Rectal smooth muscle tissue (tissue), 1 donor: ENCODE data around the gene SRSF6.
"Not testable (repeated sequence)": the region's sequence is repeated elsewhere in the genome, so short reads cannot be mapped to it uniquely, and the experiment has no call there.

ENCODE experiments used
- H3K27ac ChIP-seq: one replicate; pipeline ENCODE4 v1.7.0; 2013; ENCODE audit warnings: low read depth, low read length, inconsistent platforms
- H3K27me3 ChIP-seq: one replicate; pipeline ENCODE4 v1.7.0; 2013; ENCODE audit warnings: low read length; ENCODE audit not compliant: control insufficient read depth, insufficient read depth
- H3K36me3 ChIP-seq: one replicate; pipeline ENCODE4 v1.7.0; 2013; ENCODE audit warnings: low read length; ENCODE audit not compliant: control insufficient read depth, insufficient read depth
- H3K4me1 ChIP-seq: one replicate; pipeline ENCODE4 v1.7.0; 2013; ENCODE audit warnings: low read length; ENCODE audit not compliant: control insufficient read depth, insufficient read depth
- H3K4me3 ChIP-seq: one replicate; pipeline ENCODE4 v1.7.0; 2013; ENCODE audit warnings: low read length
- H3K9ac ChIP-seq: one replicate; pipeline ENCODE4 v1.7.0; 2013; ENCODE audit warnings: low read length

Gene SRSF6

GRCh38 chr20:43457640-43458421, at the start of gene SRSF6:
Gene SRSF6 (plus strand): TSS chr20:43457896. CDS start chr20:43458034, 138 bp downstream.
- H3K27ac ChIP-seq: peak within 1 kb of the TSS; percentile 100
- no peaks in the 10 kb centered on the region for H3K27me3 ChIP-seq
- peak within 1 kb of the TSS; percentile 94 for H3K4me3 ChIP-seq
- peaks cover 16% of the 10 kb centered on the region for H3K36me3 ChIP-seq
- H3K9ac ChIP-seq: peak within 1 kb of the TSS; percentile 98
- H3K4me1 ChIP-seq: peaks cover 13% of the 10 kb centered on the region

- Histone ChIP-seq H3K4me3 (no peak overlapping the region), H3K36me3 (no peaks in the 10 kb centered on the region), H3K9ac (no peak overlapping the region), H3K27me3 (no peaks in the 10 kb centered on the region), H3K4me1 (no peaks in the 10 kb centered on the region), H3K27ac (no peak overlapping the region)
Measured at GRCh38 chr20:43408848-43409576, 48.7 kb upstream of the SRSF6 start.

GRCh38 chr20:43409577-43409913, 48.2 kb upstream of the SRSF6 start:
- Histone ChIP-seq H3K27me3 (no peaks in the 10 kb centered on the region), H3K9ac (no peak overlapping the region), H3K4me1 (no peaks in the 10 kb centered on the region), H3K27ac (no peak overlapping the region), H3K4me3 (no peak overlapping the region), H3K36me3 (no peaks in the 10 kb centered on the region)

- H3K9ac ChIP-seq: no peak overlapping the region
- no peak overlapping the region for H3K27ac ChIP-seq
- no peaks in the 10 kb centered on the region for H3K27me3 ChIP-seq
- H3K36me3 ChIP-seq: no peaks in the 10 kb centered on the region
- H3K4me1 ChIP-seq: no peaks in the 10 kb centered on the region
- no peak overlapping the region for H3K4me3 ChIP-seq
Measured at GRCh38 chr20:43415661-43416430, 41.9 kb upstream of the SRSF6 start.

GRCh38 chr20:43416591-43417228, 41.0 kb upstream of the SRSF6 start:
- Histone ChIP-seq H3K4me3 (no peak overlapping the region), H3K9ac (no peak overlapping the region), H3K4me1 (no peaks in the 10 kb centered on the region), H3K27me3 (no peaks in the 10 kb centered on the region), H3K36me3 (no peaks in the 10 kb centered on the region), H3K27ac (no peak overlapping the region)

- H3K4me1 ChIP-seq: no peaks in the 10 kb centered on the region
- H3K9ac ChIP-seq: no peak overlapping the region
- H3K36me3 ChIP-seq: no peaks in the 10 kb centered on the region
- no peak overlapping the region for H3K4me3 ChIP-seq
- no peak overlapping the region for H3K27ac ChIP-seq
- H3K27me3 ChIP-seq: no peaks in the 10 kb centered on the region
Measured at GRCh38 chr20:43420192-43420591, 37.5 kb upstream of the SRSF6 start.

- H3K4me1 ChIP-seq, H3K4me3 ChIP-seq, H3K36me3 ChIP-seq, H3K9ac ChIP-seq, H3K27me3 ChIP-seq, H3K27ac ChIP-seq: not testable (repeated sequence)
Measured at GRCh38 chr20:43420913-43421312, 36.8 kb upstream of the SRSF6 start.

GRCh38 chr20:43426172-43426571, 31.5 kb upstream of the SRSF6 start:
- no peak overlapping the region for H3K27ac ChIP-seq
- no peak overlapping the region for H3K9ac ChIP-seq

GRCh38 chr20:43430265-43431133, 27.2 kb upstream of the SRSF6 start:
- H3K27ac ChIP-seq: no peak overlapping the region
- no peak overlapping the region for H3K4me3 ChIP-seq
- no peaks in the 10 kb centered on the region for H3K27me3 ChIP-seq
- H3K9ac ChIP-seq: no peak overlapping the region
- H3K4me1 ChIP-seq: no peaks in the 10 kb centered on the region
- no peaks in the 10 kb centered on the region for H3K36me3 ChIP-seq

More at GRCh38 chr20:43426172-43426571, 31.5 kb upstream of the SRSF6 start:
- Histone ChIP-seq H3K4me1 (no peaks in the 10 kb centered on the region), H3K27me3 (no peaks in the 10 kb centered on the region), H3K36me3 (no peaks in the 10 kb centered on the region), H3K4me3 (no peak overlapping the region)

- Histone ChIP-seq H3K9ac (no peak overlapping the region), H3K27me3 (no peaks in the 10 kb centered on the region), H3K27ac (no peak overlapping the region), H3K36me3 (no peaks in the 10 kb centered on the region), H3K4me3 (no peak overlapping the region), H3K4me1 (no peaks in the 10 kb centered on the region)
Measured at GRCh38 chr20:43431134-43431519, 26.6 kb upstream of the SRSF6 start.

- Histone ChIP-seq H3K27ac (no peak overlapping the region), H3K27me3 (no peaks in the 10 kb centered on the region), H3K9ac (no peak overlapping the region), H3K36me3 (no peaks in the 10 kb centered on the region), H3K4me1 (no peaks in the 10 kb centered on the region), H3K4me3 (no peak overlapping the region)
Measured at GRCh38 chr20:43432498-43432897, 25.2 kb upstream of the SRSF6 start.
